GM23338 (cell line): ENCODE measurements around the gene TCF12. TPM values are rescaled to one million over a fixed set of nuclear protein-coding genes. Genes with fewer than 3 reads are reported as not detected.

Experiments
- ATAC-seq: fragments of 200-7000 bp; cut with Tn5 transposase; 3 replicates; pipeline ENCODE4 v1.9.1; 2020
- DNase-seq: peaks from one replicate; pipeline ENCODE4 v3.0.0-alpha.2; 2015; ENCODE audit warnings: low spot score
- H2AFZ ChIP-seq: fragments of 200-600 bp; sonication (generic); 2 replicates; pipeline ENCODE4 v1.8.0; 2016; ENCODE audit warnings: antibody characterized with exemption, mild to moderate bottlenecking, moderate library complexity
- H3F3A ChIP-seq: fragments of 200-600 bp; sonication (generic); replicated peaks from 2 replicates; pipeline ENCODE4 v1.8.0; 2017; ENCODE audit warnings: antibody characterized with exemption, mixed run types, low read depth
- H3K27ac ChIP-seq: fragments of 200-600 bp; sonication (generic); 2 replicates; pipeline ENCODE4 v1.6.1; 2016; ENCODE audit warnings: low read depth
- H3K27me3 ChIP-seq: fragments of 200-600 bp; sonication (generic); 2 replicates; pipeline ENCODE4 v1.8.0; 2016; ENCODE audit warnings: mild to moderate bottlenecking, mixed run types, moderate library complexity; ENCODE audit not compliant: insufficient read depth
- H3K36me3 ChIP-seq: fragments of 200-600 bp; sonication (generic); 2 replicates; pipeline ENCODE4 v1.8.0; 2016; ENCODE audit warnings: mild to moderate bottlenecking; ENCODE audit not compliant: insufficient read depth
- H3K4me1 ChIP-seq: fragments of 200-600 bp; sonication (generic); 2 replicates; pipeline ENCODE4 v1.8.0; 2016; ENCODE audit warnings: mild to moderate bottlenecking, moderate library complexity; ENCODE audit not compliant: insufficient read depth
- H3K4me2 ChIP-seq: fragments of 200-600 bp; sonication (generic); 2 replicates; pipeline ENCODE4 v1.7.1; 2017; ENCODE audit warnings: mixed run types
- H3K4me3 ChIP-seq: fragments of 200-600 bp; sonication (generic); 2 replicates; pipeline ENCODE4 v1.6.1; 2016; ENCODE audit warnings: mixed run types
- H3K79me2 ChIP-seq: fragments of 200-600 bp; sonication (generic); replicated peaks from 2 replicates; pipeline ENCODE4 v1.8.0; 2017; ENCODE audit warnings: mild to moderate bottlenecking; ENCODE audit not compliant: insufficient read depth
- H3K9me2 ChIP-seq: fragments of 200-600 bp; sonication (generic); 2 replicates; pipeline ENCODE4 v1.8.0; 2017; ENCODE audit not compliant: insufficient read depth
- H4K20me1 ChIP-seq: fragments of 200-600 bp; sonication (generic); replicated peaks from 2 replicates; pipeline ENCODE4 v1.8.0; 2017; ENCODE audit warnings: mild to moderate bottlenecking; ENCODE audit not compliant: insufficient read depth
- H3K27ac Mint-ChIP-seq: 2 replicates; pipeline ENCODE4 v1.8.0; 2020; ENCODE audit warnings: inconsistent platforms, mild to moderate bottlenecking, moderate library complexity, mixed read lengths
- H3K27me3 Mint-ChIP-seq: 3 replicates; pipeline ENCODE4 v1.8.0; 2022; ENCODE audit warnings: low read depth, mild to moderate bottlenecking, moderate library complexity, mixed read lengths, inconsistent platforms; ENCODE audit not compliant: insufficient read depth, poor library complexity
- H3K36me3 Mint-ChIP-seq: 3 replicates; pipeline ENCODE4 v1.8.0; 2021; ENCODE audit warnings: low read depth, mild to moderate bottlenecking, inconsistent platforms, moderate library complexity, mixed read lengths
- H3K4me1 Mint-ChIP-seq: 3 replicates; pipeline ENCODE4 v1.8.0; 2020; ENCODE audit warnings: mild to moderate bottlenecking, inconsistent platforms, mixed read lengths
- H3K4me3 Mint-ChIP-seq: 3 replicates; pipeline ENCODE4 v1.8.0; 2021; ENCODE audit warnings: moderate library complexity, mild to moderate bottlenecking, inconsistent platforms, mixed read lengths
- H3K9me3 Mint-ChIP-seq: 3 replicates; pipeline ENCODE4 v1.8.0; 2020; ENCODE audit warnings: moderate library complexity, mild to moderate bottlenecking, inconsistent platforms, mixed read lengths
- CTCF ChIP-seq, 2 experiments: fragments of 200-600 bp in 1 of 2; sonication (generic) in 1 of 2; conservative IDR thresholded peaks; 2 replicates each; pipeline versions ENCODE4 v1.5.1 to v1.6.1; 2016 to 2017; ENCODE audit warnings: antibody characterized with exemption in 2 of 2, low read depth in 2 of 2, mild to moderate bottlenecking in 2 of 2, moderate library complexity in 1 of 2
- ETS1 ChIP-seq: IDR thresholded peaks from 2 replicates; pipeline ENCODE4 v1.6.1; 2016; ENCODE audit warnings: antibody characterized with exemption
- EZH2 ChIP-seq: fragments of 200-600 bp; sonication (generic); IDR thresholded peaks from one replicate; pipeline ENCODE4 v1.8.0; 2017; ENCODE audit warnings: antibody characterized with exemption, mild to moderate bottlenecking, low read depth; ENCODE audit not compliant: unreplicated experiment
- EZH2phosphoT487 ChIP-seq: fragments of 200-600 bp; sonication (generic); IDR thresholded peaks from one replicate; pipeline ENCODE4 v1.8.1; 2018; ENCODE audit warnings: antibody characterized with exemption; ENCODE audit not compliant: unreplicated experiment
- JUNB ChIP-seq: IDR thresholded peaks from one replicate; pipeline ENCODE4 v1.6.1; 2016; ENCODE audit warnings: antibody characterized with exemption; ENCODE audit not compliant: unreplicated experiment
- NANOG ChIP-seq: IDR thresholded peaks from 2 replicates; pipeline ENCODE4 v1.6.1; 2016; ENCODE audit warnings: antibody characterized with exemption, borderline replicate concordance
- POLR2AphosphoS5 ChIP-seq: IDR thresholded peaks from 2 replicates; pipeline ENCODE4 v1.6.1; 2016; ENCODE audit warnings: antibody characterized with exemption, low read depth
- ZNF114 ChIP-seq: fragments of 250-450 bp; sonication (Bioruptor Pico); IDR thresholded peaks from 2 replicates; pipeline ENCODE4 v1.5.0; 2020; ENCODE audit warnings: mild to moderate bottlenecking, moderate library complexity
- ZNF331 ChIP-seq: fragments of 250-450 bp; sonication (Bioruptor Pico); IDR thresholded peaks from 2 replicates; pipeline ENCODE4 v1.5.0; 2020; ENCODE audit warnings: low read depth, mild to moderate bottlenecking, moderate library complexity
- polyA plus RNA-seq: library from polyadenylated mRNA; unstranded; fragments of >200 nt; fragmentation: Nextera tagmentation; extraction: Ambion mirVana; gene quantifications from 2 replicates; pipeline ENCODE4 v1.2.1, GENCODE V29; 2016
- total RNA-seq: library from RNA; depleted of rRNA; stranded (reverse); fragments of >200 nt; shearing (Covaris generic); gene quantifications from 2 replicates; pipeline ENCODE4 v1.2.3, GENCODE V29; 2014
- TF ChIP-seq, protein P1 (sequence below): IDR thresholded peaks from one replicate; pipeline ENCODE4 v1.6.1; 2018; ENCODE audit warnings: antibody characterized with exemption; ENCODE audit not compliant: unreplicated experiment

Gene TCF12
- total and polyA plus RNA-seq, 2 experiments from 2014 or later = 27.6 to 104 TPM

- TF ChIP-seq, protein P1, sequence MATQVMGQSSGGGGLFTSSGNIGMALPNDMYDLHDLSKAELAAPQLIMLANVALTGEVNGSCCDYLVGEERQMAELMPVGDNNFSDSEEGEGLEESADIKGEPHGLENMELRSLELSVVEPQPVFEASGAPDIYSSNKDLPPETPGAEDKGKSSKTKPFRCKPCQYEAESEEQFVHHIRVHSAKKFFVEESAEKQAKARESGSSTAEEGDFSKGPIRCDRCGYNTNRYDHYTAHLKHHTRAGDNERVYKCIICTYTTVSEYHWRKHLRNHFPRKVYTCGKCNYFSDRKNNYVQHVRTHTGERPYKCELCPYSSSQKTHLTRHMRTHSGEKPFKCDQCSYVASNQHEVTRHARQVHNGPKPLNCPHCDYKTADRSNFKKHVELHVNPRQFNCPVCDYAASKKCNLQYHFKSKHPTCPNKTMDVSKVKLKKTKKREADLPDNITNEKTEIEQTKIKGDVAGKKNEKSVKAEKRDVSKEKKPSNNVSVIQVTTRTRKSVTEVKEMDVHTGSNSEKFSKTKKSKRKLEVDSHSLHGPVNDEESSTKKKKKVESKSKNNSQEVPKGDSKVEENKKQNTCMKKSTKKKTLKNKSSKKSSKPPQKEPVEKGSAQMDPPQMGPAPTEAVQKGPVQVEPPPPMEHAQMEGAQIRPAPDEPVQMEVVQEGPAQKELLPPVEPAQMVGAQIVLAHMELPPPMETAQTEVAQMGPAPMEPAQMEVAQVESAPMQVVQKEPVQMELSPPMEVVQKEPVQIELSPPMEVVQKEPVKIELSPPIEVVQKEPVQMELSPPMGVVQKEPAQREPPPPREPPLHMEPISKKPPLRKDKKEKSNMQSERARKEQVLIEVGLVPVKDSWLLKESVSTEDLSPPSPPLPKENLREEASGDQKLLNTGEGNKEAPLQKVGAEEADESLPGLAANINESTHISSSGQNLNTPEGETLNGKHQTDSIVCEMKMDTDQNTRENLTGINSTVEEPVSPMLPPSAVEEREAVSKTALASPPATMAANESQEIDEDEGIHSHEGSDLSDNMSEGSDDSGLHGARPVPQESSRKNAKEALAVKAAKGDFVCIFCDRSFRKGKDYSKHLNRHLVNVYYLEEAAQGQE = no peak
- no peak for TF ChIP-seq CTCF (conservative IDR thresholded peaks at IDR 0.05; ENCODE audit: low read depth in 2 of 2)
Observed at GRCh38 chr15:57324590-57324890, 406.1 kb downstream of the TCF12 start (continued).

DNA sequence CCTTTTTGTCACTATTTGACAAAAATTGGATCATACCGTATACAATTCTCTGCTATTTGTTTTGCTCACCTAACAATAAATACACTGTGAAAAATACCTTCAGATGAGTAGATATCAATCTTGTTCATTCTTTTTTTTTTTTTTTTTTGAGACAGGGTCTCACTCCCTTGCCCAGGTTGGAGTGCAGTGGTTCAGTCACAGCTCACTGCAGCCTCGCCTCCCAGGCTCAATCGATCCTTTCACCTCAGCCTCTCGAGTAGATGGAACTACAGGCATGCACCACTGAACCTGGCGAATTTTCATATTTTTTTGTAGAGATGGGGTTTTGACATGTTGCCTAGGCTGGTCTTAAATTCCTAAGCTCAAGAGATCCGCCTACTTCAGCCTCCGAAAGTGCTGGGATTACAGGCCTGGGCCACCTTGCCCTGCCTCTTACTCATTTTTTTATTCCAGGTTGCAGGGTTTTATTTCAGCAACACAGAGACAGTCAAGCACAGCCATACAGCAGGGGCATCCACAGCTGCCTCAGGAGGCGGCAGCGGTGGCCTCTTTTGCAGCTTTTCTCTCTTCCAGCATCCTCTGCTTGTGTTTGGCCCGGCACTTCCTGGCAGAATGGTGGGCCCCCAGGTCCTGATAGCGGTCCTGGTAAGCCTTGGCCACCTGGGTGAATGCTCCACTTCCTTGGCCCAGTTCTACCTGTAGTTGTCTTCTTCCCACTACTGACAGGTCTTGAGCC is 406.7 kb downstream of the TCF12 start:
- no peak overlapping the region for H3K4me3 ChIP-seq
- H3K4me2 ChIP-seq = no peak overlapping the region
- Mint-ChIP-seq H3K27ac (no peak overlapping the region), H3K27me3 (peaks cover 5% of the 10 kb centered on the region), H3K9me3 (no peaks in the 10 kb centered on the region), H3K4me1 (peaks cover 34% of the 10 kb centered on the region), H3K36me3 (no peaks in the 10 kb centered on the region; the same call in 2 of the 3 replicates), H3K4me3 (no peak overlapping the region; the same call in 2 of the 3 replicates)
- no peak overlapping the region for H3K27ac ChIP-seq
- no peaks in the 10 kb centered on the region for H4K20me1 ChIP-seq
- ATAC-seq = no peak
- no peaks in the 10 kb centered on the region; the same call in 1 of the 2 replicates for H3K9me2 ChIP-seq
- no peak for DNase-seq
- H3K36me3 ChIP-seq = no peaks in the 10 kb centered on the region
- no peaks in the 10 kb centered on the region for H3K27me3 ChIP-seq
- H3K4me1 ChIP-seq = peaks cover 11% of the 10 kb centered on the region
- 0 out of 2 replicates have a peak overlapping the region, but pooled peaks have one; percentile 5 for H2AFZ ChIP-seq
- no peaks in the 10 kb centered on the region for H3K79me2 ChIP-seq
- peaks cover 21% of the 10 kb centered on the region; the same call in 1 of the 2 replicates for H3F3A ChIP-seq
- no peak for TF ChIP-seq ZNF331 (CRISPR knock-in tag)
- no peak for TF ChIP-seq JUNB
- no peak for TF ChIP-seq POLR2AphosphoS5
- TF ChIP-seq ZNF114 (CRISPR knock-in tag) = no peak
- TF ChIP-seq, protein P1 = no peak
- TF ChIP-seq CTCF (conservative IDR thresholded peaks at IDR 0.05; ENCODE audit: low read depth in 2 of 2) = no peak
- no peak for TF ChIP-seq EZH2phosphoT487
- TF ChIP-seq NANOG = no peak
- TF ChIP-seq ETS1 = no peak
- TF ChIP-seq EZH2 = no peak
